COLO668 (cell line): Measurements from ENCODE around the gene FOXL2.
A peak's percentile ranks its signal among the peaks of the same experiment; 100 is the strongest.
"Not testable (repeated sequence)": the region's sequence is repeated elsewhere in the genome, so short reads cannot be mapped to it uniquely, and the experiment has no call there.

Experiments used
- DNase-seq: peaks from one replicate; lab custom pipeline; 2025; ENCODE audit not compliant: unreplicated experiment; lab: John Stamatoyannopoulos, UW

Gene FOXL2

GRCh38 chr3:138933981-138934691, 12.8 kb downstream of the FOXL2 start:
- DNase-seq: no peak

- DNase-seq: no peak
These were observed 13.8 kb downstream of the FOXL2 start for GRCh38 chr3:138933068-138933668.

- DNase-seq: no peak
These were observed 18.1 kb downstream of the FOXL2 start for GRCh38 chr3:138928727-138929372.

- peak; percentile 70 for DNase-seq
These were observed 23.4 kb downstream of the FOXL2 start for GRCh38 chr3:138923531-138923994.

- DNase-seq: not testable (repeated sequence)
These were observed 24.5 kb downstream of the FOXL2 start for GRCh38 chr3:138922400-138922799.

- no peak for DNase-seq
These were observed 25.3 kb downstream of the FOXL2 start for GRCh38 chr3:138921316-138922292.

GRCh38 chr3:138919325-138919724, 27.6 kb downstream of the FOXL2 start:
- DNase-seq: no peak

GRCh38 chr3:138916824-138917223, 30.1 kb downstream of the FOXL2 start:
- no peak for DNase-seq

GRCh38 chr3:138915503-138916498, 31.1 kb downstream of the FOXL2 start:
- DNase-seq: peak; percentile 76

- DNase-seq: no peak
These were observed 32.0 kb downstream of the FOXL2 start for GRCh38 chr3:138914870-138915502.

- DNase-seq: no peak
These were observed 33.2 kb downstream of the FOXL2 start for GRCh38 chr3:138913766-138914165.

GRCh38 chr3:138912237-138912636, 34.7 kb downstream of the FOXL2 start:
- no peak for DNase-seq

- no peak for DNase-seq
These were observed 35.3 kb downstream of the FOXL2 start for GRCh38 chr3:138911621-138912020.

GRCh38 chr3:138909904-138910303, 37.0 kb downstream of the FOXL2 start:
- no peak for DNase-seq

GRCh38 chr3:138908846-138909245, 38.1 kb downstream of the FOXL2 start:
- DNase-seq: no peak

GRCh38 chr3:138907539-138907938, 39.4 kb downstream of the FOXL2 start:
- no peak for DNase-seq

- no peak for DNase-seq
These were observed 44.8 kb downstream of the FOXL2 start for GRCh38 chr3:138902171-138902570.

- no peak for DNase-seq
These were observed 45.4 kb downstream of the FOXL2 start for GRCh38 chr3:138901567-138901966.

- DNase-seq: no peak
These were observed 47.5 kb downstream of the FOXL2 start for GRCh38 chr3:138899351-138899991.
